ENCODE data around the gene FFAR1.

GRCh38 chr19:35341006-35341405 lies 6.7 kb upstream of the FFAR1 start:
- TF ChIP-seq, protein P1, sequence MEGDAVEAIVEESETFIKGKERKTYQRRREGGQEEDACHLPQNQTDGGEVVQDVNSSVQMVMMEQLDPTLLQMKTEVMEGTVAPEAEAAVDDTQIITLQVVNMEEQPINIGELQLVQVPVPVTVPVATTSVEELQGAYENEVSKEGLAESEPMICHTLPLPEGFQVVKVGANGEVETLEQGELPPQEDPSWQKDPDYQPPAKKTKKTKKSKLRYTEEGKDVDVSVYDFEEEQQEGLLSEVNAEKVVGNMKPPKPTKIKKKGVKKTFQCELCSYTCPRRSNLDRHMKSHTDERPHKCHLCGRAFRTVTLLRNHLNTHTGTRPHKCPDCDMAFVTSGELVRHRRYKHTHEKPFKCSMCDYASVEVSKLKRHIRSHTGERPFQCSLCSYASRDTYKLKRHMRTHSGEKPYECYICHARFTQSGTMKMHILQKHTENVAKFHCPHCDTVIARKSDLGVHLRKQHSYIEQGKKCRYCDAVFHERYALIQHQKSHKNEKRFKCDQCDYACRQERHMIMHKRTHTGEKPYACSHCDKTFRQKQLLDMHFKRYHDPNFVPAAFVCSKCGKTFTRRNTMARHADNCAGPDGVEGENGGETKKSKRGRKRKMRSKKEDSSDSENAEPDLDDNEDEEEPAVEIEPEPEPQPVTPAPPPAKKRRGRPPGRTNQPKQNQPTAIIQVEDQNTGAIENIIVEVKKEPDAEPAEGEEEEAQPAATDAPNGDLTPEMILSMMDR (IDR thresholded peaks at IDR 0.05; ENCODE audit: extremely low read depth in 1 of 2, insufficient read depth in 1 of 2, low read depth in 1 of 2, low read length in 2 of 2), result no peak
- TF ChIP-seq, protein P2, sequence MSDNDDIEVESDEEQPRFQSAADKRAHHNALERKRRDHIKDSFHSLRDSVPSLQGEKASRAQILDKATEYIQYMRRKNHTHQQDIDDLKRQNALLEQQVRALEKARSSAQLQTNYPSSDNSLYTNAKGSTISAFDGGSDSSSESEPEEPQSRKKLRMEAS (IDR thresholded peaks at IDR 0.05; ENCODE audit: insufficient read depth, insufficient read length), result no peak
- TF ChIP-seq FOS (IDR thresholded peaks at IDR 0.05; ENCODE audit: borderline replicate concordance, insufficient read depth, low read length) (no peak), JUN (IDR thresholded peaks at IDR 0.05; ENCODE audit: borderline replicate concordance, insufficient read depth, insufficient read length, low read depth) (no peak), EZH2 (IDR thresholded peaks at IDR 0.05; ENCODE audit: borderline replicate concordance, low read depth, low read length, severe bottlenecking) (no peak), POLR2A (IDR thresholded peaks at IDR 0.05; ENCODE audit: low read depth, low read length) (no peak), POLR2AphosphoS5 (IDR thresholded peaks at IDR 0.05; ENCODE audit: insufficient read depth, low read depth, low read length) (no peak), MYC (IDR thresholded peaks at IDR 0.05; ENCODE audit: low read depth, low read length) (no peak)
